Measurements from ENCODE around the gene AGGF1.

DNA sequence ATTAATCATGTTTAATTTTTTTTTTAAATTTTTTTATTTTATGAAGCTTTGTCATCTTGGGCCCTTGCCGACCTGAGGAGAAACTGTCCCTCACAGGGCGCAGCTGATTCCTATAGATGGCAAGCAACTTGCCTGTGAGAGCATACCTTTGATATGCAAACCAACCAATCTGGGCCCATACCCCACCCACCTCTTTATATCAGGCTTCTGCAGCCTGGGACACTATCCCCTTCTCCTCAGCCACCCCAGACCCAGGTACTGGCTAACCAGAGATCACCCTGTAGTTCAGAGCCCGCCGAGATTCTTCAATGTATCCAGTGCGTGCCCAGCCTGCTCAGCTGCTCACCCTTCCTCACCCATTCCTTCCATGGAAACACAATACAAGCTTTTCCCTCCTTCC, 18.7 kb upstream of the AGGF1 start:
- TF ChIP-seq, protein P1, sequence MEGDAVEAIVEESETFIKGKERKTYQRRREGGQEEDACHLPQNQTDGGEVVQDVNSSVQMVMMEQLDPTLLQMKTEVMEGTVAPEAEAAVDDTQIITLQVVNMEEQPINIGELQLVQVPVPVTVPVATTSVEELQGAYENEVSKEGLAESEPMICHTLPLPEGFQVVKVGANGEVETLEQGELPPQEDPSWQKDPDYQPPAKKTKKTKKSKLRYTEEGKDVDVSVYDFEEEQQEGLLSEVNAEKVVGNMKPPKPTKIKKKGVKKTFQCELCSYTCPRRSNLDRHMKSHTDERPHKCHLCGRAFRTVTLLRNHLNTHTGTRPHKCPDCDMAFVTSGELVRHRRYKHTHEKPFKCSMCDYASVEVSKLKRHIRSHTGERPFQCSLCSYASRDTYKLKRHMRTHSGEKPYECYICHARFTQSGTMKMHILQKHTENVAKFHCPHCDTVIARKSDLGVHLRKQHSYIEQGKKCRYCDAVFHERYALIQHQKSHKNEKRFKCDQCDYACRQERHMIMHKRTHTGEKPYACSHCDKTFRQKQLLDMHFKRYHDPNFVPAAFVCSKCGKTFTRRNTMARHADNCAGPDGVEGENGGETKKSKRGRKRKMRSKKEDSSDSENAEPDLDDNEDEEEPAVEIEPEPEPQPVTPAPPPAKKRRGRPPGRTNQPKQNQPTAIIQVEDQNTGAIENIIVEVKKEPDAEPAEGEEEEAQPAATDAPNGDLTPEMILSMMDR (IDR thresholded peaks at IDR 0.05): no peak
- TF ChIP-seq EP300 (IDR thresholded peaks at IDR 0.05) (no peak), POLR2A (IDR thresholded peaks at IDR 0.05) (no peak), POLR2AphosphoS5 (IDR thresholded peaks at IDR 0.05) (no peak)

Data from gastroesophageal sphincter (tissue), 3 donors.